ENCODE measurements around the gene FARP1.

Gene FARP1

DNA sequence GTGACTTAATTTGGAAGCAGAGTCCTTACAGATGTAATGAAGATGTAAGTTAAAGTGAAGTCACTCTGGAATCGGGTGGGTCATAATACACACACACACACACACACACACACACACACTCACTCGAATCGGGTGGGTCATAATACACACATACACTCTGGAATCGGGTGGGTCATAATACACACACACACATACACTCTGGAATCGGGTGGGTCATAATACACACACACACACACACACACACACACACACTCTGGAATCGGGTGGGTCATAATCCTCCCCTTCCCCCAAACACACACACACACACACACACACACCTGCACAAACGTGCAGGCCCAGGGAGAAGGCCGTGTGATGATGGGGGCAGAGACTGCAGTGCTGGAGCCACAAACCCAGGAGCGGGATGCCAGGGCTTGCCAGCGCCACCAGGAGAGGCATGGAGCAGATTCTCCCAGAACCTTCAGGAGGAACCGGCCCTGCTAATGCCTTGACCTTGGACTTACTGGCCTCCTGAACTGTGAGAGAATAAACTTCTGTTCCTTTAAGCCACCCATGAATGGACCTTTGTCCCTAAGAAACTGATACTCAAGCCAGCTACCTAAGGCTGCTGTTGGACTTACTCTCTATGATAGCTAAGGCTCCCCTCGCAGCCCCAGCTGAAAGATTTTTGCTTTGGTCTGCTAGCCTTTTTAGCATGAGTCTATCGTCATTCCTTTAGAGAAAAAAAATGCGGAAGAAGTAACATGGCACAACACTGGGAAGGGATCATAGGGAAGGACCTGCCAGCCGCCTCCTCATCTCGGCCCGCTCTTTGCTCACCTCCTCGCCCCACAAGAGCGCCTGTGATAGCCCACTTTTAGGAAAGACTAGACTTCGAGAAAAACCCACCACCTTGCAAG is 170.4 kb downstream of the FARP1 start:
- no peak for DNase-seq

DNA sequence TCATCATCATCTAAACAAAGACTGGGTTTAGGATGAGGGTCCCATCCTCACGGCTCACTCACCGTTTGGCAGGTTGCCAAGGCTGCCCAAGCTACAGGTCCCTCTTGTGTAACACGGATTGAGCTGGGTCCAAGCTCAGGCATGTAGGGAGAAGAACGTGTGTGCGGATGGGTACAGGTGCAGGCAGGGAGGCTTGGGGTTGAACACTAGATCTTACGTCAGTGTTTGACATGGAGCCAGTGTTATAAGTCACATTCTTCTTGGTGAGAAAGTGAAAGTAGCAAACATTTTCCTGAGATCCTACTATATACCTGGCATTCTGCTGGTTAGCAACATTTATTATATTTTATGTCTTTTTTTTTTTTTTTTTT is 171.0 kb downstream of the FARP1 start:
- no peak for DNase-seq

DNA sequence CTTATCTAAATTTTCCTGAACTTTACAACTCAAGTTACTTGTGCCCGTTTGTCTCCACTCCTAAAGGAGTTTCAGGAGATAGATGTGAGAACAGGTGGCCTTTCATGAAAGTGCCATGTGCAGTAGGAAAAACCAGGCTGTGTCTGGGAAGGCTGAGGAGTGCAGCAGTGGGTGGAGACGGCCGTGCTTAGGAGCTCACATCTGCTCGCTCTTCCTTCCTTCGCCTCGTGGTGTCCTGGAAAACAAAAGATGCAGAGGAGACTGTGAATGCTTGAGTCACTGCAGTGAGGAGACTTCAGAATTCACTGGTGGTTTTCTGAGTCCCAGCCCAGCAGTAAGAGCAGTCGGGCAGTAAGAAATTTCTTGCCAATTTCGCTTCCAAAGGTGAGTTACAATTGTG is 172.6 kb downstream of the FARP1 start:
- no peak for DNase-seq

DNA sequence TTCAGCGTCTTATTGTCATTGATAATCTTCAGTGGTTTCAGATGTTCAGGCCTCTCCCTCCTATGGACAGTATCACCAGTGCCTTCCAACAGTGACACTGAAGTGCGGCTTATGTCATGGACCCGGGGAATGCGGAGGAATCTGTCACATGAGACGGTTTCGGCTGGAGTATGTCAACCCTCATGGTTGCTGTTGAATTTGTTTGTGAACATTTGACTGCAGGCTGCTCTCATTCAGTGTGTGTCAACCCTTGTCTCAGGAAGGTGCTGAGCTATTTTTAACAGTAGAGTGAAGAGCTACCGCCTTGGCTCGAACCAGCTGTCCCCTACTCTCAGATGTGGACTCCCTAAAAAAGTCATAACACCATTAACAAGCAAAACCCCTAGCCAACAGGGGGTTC is 173.0 kb downstream of the FARP1 start:
- DNase-seq, result no peak

GRCh38 chr13:98317573-98318171 is 174.8 kb downstream of the FARP1 start:
- DNase-seq, result no peak

- DNase-seq, result no peak
Measured at GRCh38 chr13:98318263-98318878, 175.5 kb downstream of the FARP1 start.

DNA sequence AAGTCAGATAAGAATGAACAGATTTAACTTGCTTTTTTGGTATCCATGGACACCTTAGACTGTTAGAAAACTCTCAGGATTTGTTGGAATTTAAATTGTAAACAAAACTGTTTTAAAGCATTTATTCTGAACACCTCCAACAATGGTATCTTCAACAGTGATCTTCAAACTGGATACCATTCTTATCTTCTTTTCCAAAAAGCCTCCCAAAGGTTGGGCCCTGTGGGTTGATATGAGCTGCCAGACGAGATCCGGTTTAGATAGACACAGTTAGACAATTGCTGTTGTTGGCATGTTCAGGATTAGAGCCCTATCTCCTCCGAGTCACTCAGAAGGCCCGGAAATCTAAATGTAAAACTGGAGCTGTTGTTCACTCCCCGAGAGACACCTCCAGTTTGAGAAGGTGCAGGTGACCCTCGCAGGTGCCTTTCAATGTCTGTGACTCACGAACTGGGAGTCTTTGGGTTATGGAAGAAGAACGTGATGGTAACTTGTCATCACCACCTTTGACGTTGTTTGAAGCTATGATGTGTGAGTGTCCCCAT is 177.7 kb downstream of the FARP1 start:
- no peak for DNase-seq

- no peak for DNase-seq
Measured at GRCh38 chr13:98321395-98321794, 178.5 kb downstream of the FARP1 start.

- no peak for DNase-seq
Measured at GRCh38 chr13:98322091-98322718, 179.3 kb downstream of the FARP1 start.

DNA sequence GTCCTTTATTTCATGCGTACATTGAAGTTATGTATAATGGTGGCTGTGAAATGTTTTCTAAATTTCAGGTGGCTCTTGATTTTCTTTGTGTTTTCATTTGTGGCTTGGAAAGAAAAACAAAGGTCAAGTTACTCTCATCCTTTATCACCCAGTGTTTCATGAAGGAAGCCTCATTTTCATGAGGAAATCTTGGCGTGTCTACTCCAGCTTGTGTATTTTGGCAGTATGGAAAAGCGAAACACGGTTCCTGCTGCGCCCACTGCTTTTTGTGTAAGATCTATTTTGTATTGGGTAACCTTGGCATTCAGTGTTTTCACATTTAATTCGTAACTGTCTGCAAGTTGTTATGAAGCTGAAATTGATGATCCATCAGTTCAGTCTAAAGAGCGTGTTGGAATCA is 181.2 kb downstream of the FARP1 start:
- DNase-seq, result no peak

DNA sequence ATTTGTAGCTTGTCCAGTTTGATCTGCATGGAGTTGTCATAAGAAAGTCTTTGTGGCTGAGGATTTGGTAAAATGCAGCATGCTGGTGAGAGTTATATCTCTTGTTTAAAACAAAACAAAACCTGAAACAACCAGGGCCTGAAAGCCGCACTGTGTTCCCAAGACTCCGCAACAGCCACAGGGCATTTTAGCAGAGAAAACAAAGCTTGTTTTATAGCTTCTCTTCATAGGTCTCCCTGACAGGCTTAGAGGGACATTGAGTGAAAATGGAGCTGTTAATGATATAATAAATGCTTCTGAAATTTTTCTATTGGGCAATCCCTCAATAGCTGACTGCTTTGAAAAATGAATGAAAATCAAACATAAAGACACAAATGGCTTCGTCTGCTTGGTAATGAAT is 182.8 kb downstream of the FARP1 start:
- DNase-seq, result no peak

DNA sequence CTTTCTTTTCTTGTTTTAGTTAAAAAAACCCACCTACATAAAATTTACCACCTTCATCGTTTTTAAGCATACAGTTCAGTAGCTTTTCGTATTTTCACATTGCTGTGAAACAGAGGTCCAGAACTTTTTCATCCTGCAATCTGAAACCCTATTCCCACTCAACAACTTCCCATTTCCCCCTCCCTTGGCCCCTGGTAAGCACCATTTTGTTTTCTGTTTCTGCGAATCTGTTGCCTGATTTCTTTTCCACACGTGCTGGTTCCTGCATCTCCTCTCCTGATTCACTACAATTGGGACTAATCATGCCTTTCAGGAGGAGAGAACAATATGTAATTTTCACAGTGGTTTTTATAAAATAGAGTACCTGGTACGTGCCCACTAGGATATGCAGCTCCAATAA is 183.4 kb downstream of the FARP1 start:
- no peak for DNase-seq

DNA sequence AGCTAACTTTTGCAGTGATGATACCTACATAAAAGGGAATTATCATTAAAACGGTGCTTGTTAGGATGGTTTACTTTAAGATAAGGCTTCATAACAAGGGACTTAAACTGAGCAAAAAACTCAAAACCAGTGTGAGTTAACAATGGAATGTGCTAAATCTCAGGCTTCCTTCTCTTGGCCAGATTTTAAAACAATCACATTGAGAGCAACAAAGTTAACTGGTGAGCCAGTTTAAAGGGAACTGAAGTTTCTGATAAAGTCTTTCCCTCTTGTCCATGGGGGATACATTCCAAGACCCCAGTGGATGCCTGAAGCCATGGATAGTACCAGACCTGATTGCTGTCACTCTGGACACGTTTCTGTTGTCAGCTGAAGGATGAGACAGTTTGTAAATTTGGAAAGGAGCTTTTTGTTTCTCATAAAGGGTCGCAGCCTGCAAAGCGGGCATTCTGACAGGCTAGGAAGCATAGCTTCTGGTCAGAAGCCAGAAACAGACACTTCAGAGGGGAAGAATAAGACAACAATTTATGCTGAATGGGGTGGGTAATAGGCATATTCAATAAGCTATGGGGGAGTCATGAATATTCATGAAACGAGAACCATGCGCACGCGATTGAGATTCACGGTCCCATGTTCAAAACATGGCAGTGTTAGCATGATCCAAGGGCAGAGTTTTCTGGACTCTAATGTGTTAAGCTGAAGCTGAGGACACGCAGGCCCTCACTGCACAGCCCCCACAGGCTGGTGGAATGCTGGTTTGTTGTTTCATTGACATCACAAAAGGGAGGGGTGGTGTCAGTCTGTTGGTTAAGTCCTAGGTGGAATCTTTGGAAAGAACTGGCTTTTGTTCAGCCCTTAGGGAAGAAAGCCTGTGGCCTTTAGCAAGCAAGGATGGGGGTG is 184.7 kb downstream of the FARP1 start:
- DNase-seq, result no peak

GRCh38 chr13:98328511-98328910 is 185.6 kb downstream of the FARP1 start:
- DNase-seq, result no peak

DNA sequence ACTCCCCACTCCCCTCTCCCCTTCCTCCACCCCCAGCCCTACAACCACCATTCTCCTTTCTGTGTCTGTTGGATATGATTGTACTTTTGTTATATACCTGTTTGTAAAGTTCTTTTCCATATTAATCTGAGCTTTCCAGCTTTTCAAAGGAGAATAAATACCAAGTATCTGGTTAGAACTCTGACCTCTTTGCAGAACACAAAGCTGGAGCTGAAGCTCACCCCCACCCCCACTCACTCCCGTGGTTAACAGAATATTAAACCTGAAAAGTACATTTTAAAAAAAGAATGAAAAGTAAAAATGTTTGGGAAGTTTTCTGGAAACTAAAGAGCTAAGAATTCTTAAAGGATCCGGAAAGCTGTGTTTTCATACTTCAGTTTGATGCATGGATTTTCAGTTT is 189.3 kb downstream of the FARP1 start:
- DNase-seq, result no peak

DNA sequence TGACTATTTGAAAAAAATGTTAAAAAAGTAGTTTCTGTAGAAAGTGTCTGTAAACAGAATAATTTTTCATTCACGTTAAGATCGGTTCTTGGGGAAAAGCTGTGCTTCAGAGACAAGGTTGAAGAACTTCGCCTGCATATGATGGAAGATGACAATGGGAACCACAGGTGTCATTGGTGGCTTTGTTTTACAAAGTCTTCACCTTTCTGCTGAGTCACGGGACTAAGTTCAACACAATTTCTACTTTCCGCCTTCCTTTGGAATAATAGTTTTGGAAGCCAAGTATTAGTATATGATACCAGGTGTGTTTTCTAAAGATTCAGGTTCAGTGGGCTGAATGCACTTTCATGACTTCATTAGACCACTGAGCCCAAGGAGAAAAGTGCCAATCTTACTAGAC is 189.8 kb downstream of the FARP1 start:
- DNase-seq, result no peak

GRCh38 chr13:98333486-98333885 is 190.6 kb downstream of the FARP1 start:
- DNase-seq, result no peak

- no peak for DNase-seq
Measured at GRCh38 chr13:98334620-98335205, 191.8 kb downstream of the FARP1 start.

DNA sequence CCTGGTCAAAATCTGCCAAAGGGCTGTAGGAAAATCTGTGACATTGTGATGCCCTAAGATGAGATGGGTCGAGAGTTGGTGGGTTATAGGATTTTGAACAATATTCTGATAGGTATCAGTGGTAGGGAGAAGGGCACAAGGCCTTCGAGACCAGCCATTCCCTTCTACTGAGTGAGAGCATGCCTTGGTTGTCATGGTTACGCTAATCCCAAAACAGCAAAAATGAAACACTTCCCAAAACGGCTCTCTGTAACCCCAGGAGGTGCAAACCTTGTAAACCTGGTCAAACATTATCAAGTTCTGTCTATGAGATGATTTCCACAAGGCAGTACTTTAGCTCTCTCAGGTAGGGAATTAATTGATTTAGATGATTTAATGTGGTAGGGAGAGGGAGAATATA is 192.8 kb downstream of the FARP1 start:
- no peak for DNase-seq

- no peak for DNase-seq
Measured at GRCh38 chr13:98338310-98338709, 195.4 kb downstream of the FARP1 start.

- DNase-seq, result no peak
Measured at GRCh38 chr13:98339684-98340425, 197.0 kb downstream of the FARP1 start.

All from effector CD4-positive, alpha-beta T cell (primary cell).